ENCODE results near the gene ILRUN. TPM values are rescaled to one million over a fixed set of nuclear protein-coding genes. Genes with fewer than 3 reads are reported as not detected.

Gene ILRUN
- total and polyA plus RNA-seq, 9 of the 15 experiments (the other 6 are each of a cell fraction or from before 2014, with no cell fraction given), result 24.9 to 78.9 (median 53.4) TPM

DNA sequence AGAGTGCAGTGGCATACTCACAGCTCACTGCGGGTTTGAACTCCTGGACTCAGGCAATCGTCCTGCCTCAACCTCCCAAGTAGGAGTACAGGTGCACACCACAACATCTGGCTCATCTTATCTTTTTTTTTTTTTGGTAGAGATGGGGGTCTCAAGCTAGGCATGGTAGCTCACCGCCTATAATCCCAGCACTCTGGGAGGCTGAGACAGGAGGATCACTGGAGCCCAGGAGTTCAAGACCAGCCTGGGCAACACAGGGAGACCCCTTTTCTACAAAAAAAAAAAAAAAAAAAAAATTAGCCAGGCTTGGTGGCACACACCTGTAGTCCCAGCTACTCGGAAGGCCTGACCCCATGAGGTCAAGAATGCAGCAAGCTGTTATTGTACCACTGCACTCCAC lies 31.5 kb downstream of the ILRUN start:
- H3K27ac ChIP-seq (ENCODE audit: extremely low read depth, low read depth, low read length), result peak overlapping the region; percentile 89
- 25% methylated on average over 3 of the region's 4 CpGs for WGBS (ENCODE audit: insufficient coverage, low coverage, missing lambda C conversion rate)
- no peak for TF ChIP-seq ZZZ3 (IDR thresholded peaks at IDR 0.05)
- no peak for TF ChIP-seq EWSR1 (IDR thresholded peaks at IDR 0.05; ENCODE audit: borderline replicate concordance, low read depth, partially characterized antibody)
- TF ChIP-seq SMAD4 (CRISPR knock-in tag; conservative IDR thresholded peaks at IDR 0.05), result peak; percentile 39; the same call in 1 of the 2 replicates
- peak; percentile 30 for TF ChIP-seq POLR2B (IDR thresholded peaks at IDR 0.05; ENCODE audit: low read depth, partially characterized antibody)
- no peak for TF ChIP-seq ZNF707 (CRISPR knock-in tag; conservative IDR thresholded peaks at IDR 0.05)
- TF ChIP-seq, protein P1, sequence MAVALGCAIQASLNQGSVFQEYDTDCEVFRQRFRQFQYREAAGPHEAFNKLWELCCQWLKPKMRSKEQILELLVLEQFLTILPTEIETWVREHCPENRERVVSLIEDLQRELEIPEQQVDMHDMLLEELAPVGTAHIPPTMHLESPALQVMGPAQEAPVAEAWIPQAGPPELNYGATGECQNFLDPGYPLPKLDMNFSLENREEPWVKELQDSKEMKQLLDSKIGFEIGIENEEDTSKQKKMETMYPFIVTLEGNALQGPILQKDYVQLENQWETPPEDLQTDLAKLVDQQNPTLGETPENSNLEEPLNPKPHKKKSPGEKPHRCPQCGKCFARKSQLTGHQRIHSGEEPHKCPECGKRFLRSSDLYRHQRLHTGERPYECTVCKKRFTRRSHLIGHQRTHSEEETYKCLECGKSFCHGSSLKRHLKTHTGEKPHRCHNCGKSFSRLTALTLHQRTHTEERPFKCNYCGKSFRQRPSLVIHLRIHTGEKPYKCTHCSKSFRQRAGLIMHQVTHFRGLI (CRISPR knock-in tag; IDR thresholded peaks at IDR 0.05), result peak; percentile 29; the same call in 1 of the 2 replicates
- TF ChIP-seq PHB2 (IDR thresholded peaks at IDR 0.05; ENCODE audit: low read depth), result 0 out of 2 replicates have a peak, but pooled peaks have one; percentile 39
- 0 out of 2 replicates have a peak, but pooled peaks have one; percentile 47 for TF ChIP-seq SMARCA5 (IDR thresholded peaks at IDR 0.05)
- no peak for TF ChIP-seq SMC3 (conservative IDR thresholded peaks at IDR 0.05; ENCODE audit: insufficient read depth, low read depth, low read length)
- TF ChIP-seq ZNF23 (CRISPR knock-in tag; IDR thresholded peaks at IDR 0.05), result no peak
- peak; percentile 86 for TF ChIP-seq ZNF121 (CRISPR knock-in tag; conservative IDR thresholded peaks at IDR 0.05)
- TF ChIP-seq, protein P2, sequence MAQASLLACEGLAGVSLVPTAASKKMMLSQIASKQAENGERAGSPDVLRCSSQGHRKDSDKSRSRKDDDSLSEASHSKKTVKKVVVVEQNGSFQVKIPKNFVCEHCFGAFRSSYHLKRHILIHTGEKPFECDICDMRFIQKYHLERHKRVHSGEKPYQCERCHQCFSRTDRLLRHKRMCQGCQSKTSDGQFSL (CRISPR knock-in tag; IDR thresholded peaks at IDR 0.05), result no peak
- TF ChIP-seq, protein P2 (tag; IDR thresholded peaks at IDR 0.05), result 0 out of 4 replicates have a peak, but pooled peaks of 1 of the 2 experiments have one; percentile 1
- 0 out of 2 replicates have a peak, but pooled peaks have one; percentile 31 for TF ChIP-seq CC2D1A (IDR thresholded peaks at IDR 0.05)
- TF ChIP-seq, protein P3, sequence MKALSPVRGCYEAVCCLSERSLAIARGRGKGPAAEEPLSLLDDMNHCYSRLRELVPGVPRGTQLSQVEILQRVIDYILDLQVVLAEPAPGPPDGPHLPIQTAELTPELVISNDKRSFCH (CRISPR knock-in tag; IDR thresholded peaks at IDR 0.05), result no peak
- TF ChIP-seq, protein P3 (tag; IDR thresholded peaks at IDR 0.05), result no peak
- peak; percentile 44 for TF ChIP-seq CHD1 (IDR thresholded peaks at IDR 0.05; ENCODE audit: low read length)
- 0 out of 2 replicates have a peak, but pooled peaks have one; percentile 33 for TF ChIP-seq MECOM (CRISPR knock-in tag; IDR thresholded peaks at IDR 0.05)
- no peak for TF ChIP-seq SAFB (IDR thresholded peaks at IDR 0.05; ENCODE audit: borderline replicate concordance, low read depth, low read length)
- no peak for TF ChIP-seq TCF7L2 (IDR thresholded peaks at IDR 0.05; ENCODE audit: low read depth, low read length)
- TF ChIP-seq ARHGAP35 (IDR thresholded peaks at IDR 0.05; ENCODE audit: partially characterized antibody), result peak; percentile 27
- TF ChIP-seq NFATC3 (IDR thresholded peaks at IDR 0.05), result 0 out of 2 replicates have a peak, but pooled peaks have one; percentile 12
- TF ChIP-seq BCOR (IDR thresholded peaks at IDR 0.05), result peak; percentile 78

More for the DNA sequence above, 31.5 kb downstream of the ILRUN start:
- no peaks in the 10 kb centered on the region for H3K27me3 ChIP-seq (ENCODE audit: control insufficient read depth in 2 of 2, insufficient read depth in 2 of 2, low read length in 2 of 2)
- POLR2A ChIA-PET, result interaction anchor here (0.6 to 3.3 kb wide), 8 partner anchors 8 to 223 kb away, joined by 3 to 15 read pairs (median 4); partner anchors contain the start of genes SNRPC and TAF11
- H3K9ac ChIP-seq (ENCODE audit: insufficient read depth in 1 of 2, low read depth in 2 of 2, low read length in 2 of 2), result peak overlapping the region; percentile 80; a peak in 3 of 4 replicates
- peak overlapping the region; percentile 52; the same call in 1 of the 2 replicates for H2AFZ ChIP-seq (ENCODE audit: low read depth, low read length)
- peak overlapping the region; percentile 64 for H3K4me2 ChIP-seq (ENCODE audit: insufficient read depth, low read length)
- peaks cover 32 to 68% of the 10 kb centered on the region in 2 experiments for H3K4me1 ChIP-seq (replicated peaks in 1 of 2; ENCODE audit: control insufficient read depth in 2 of 2, insufficient read depth in 2 of 2, low read length in 2 of 2)
- ATAC-seq (peak; percentile 13; the same call in 2 of the 3 replicates), FAIRE-seq (peak; percentile 6), DNase-seq (ENCODE audit: extremely low read depth in 1 of 4, low spot score in 3 of 4) (peak in 1 of 4 experiments; percentile 47)
- H3K36me3 ChIP-seq (ENCODE audit: control insufficient read depth, insufficient read depth, low read length), result peaks cover 6% of the 10 kb centered on the region; the same call in 2 of the 3 replicates
- peaks cover 96% of the 10 kb centered on the region for H3K79me2 ChIP-seq (ENCODE audit: control insufficient read depth, insufficient read depth, low read length)
- H4K20me1 ChIP-seq (replicated peaks; ENCODE audit: control insufficient read depth, insufficient read depth, low read length), result no peaks in the 10 kb centered on the region
- no peaks in the 10 kb centered on the region for H3K9me1 ChIP-seq (ENCODE audit: control insufficient read depth, insufficient read depth, low read length)
- H3K9me3 ChIP-seq (replicated peaks; ENCODE audit: control insufficient read depth, insufficient read depth, low read depth, low read length), result no peaks in the 10 kb centered on the region
- intact Hi-C loops (cut with micrococcal nuclease), result loop anchor here (10.0 kb wide), 1 partner anchor 90 kb away; the partner anchor contains the start of gene SNRPC
- BruUV-seq (replicated peaks), result no TSS peak
- in situ Hi-C loops (cut with MboI), result no loop called here
- CTCF ChIA-PET (ENCODE audit: low intra/inter-chr PET ratio), result interaction anchor here (0.6 kb wide), 1 partner anchor 128 kb away, joined by 4 read pairs; no protein-coding TSS in a partner anchor
- H3K4me3 ChIP-seq, result no peak overlapping the region

Measured in K562 (cell line).